ENCODE results near the gene TBC1D17.

DNA sequence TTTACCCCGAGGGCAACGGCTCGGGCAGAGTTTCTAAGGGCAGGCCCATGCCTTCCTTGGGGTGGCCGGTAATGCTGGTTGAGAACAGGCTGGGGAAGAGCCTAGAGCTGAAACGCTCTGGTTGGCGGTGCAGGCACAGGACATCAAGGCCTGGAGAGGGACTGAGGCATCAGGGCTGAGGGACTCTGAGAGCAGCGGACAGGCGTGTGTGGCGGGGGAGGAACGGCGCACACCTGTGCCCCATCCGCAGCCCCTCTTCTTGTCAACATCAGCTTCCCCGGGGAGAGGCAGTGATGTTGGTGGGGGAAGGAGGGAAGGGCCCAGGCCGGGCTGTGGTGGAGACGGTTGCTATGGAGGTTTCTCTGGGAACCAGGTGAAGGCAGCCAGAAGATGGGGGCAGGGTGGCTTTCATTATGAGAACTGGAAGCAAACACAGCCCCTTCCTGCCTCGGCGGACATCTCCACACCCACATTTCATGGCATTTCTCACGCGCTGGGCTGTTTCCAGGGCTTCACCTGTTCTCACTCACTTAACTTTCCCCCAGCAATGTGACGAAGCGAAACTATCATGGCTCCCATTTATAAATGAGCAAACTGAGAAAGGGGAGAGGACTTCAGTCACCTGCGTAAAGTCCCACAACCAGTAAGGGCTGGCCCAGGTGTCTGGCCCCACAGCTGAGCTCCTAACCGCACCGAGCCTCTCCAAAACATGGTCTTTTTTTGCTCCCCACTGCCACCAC, 43.3 kb downstream of the TBC1D17 start:
- TF ChIP-seq CTCF (IDR thresholded peaks at IDR 0.05; ENCODE audit: low read length) (no peak), EZH2 (optimal IDR thresholded peaks at IDR 0.05; ENCODE audit: low read depth, low read length) (no peak), EZH2phosphoT487 (IDR thresholded peaks at IDR 0.05; ENCODE audit: low read length) (no peak)

All from MM.1S (cell line).